HepG2 (cell line): Measurements from ENCODE around the gene VGF. TPM values are rescaled to one million over a fixed set of nuclear protein-coding genes. Genes with fewer than 3 reads are reported as not detected.

Source experiments
- KLF6 ChIP-seq: IDR thresholded peaks from 2 replicates; pipeline ENCODE4 v1.8.0; 2016; ENCODE audit warnings: missing biosample characterization, missing genetic modification reagents
- NFATC3 ChIP-seq: sonication (generic); formaldehyde crosslinking; IDR thresholded peaks from 2 replicates; pipeline ENCODE4 v1.5.1; 2020; ENCODE audit warnings: mild to moderate bottlenecking, missing genetic modification reagents
- THAP7 ChIP-seq: sonication (generic); formaldehyde crosslinking; IDR thresholded peaks from 2 replicates; pipeline ENCODE4 v1.8.1; 2023; ENCODE audit warnings: mild to moderate bottlenecking, missing genetic modification reagents
- TOE1 ChIP-seq: sonication (generic); formaldehyde crosslinking; IDR thresholded peaks from 2 replicates; pipeline ENCODE4 v1.4.0; 2020; ENCODE audit warnings: mild to moderate bottlenecking, missing genetic modification reagents
- TSC22D2 ChIP-seq: sonication (generic); formaldehyde crosslinking; IDR thresholded peaks from 2 replicates; pipeline ENCODE4 v1.5.1; 2020; ENCODE audit warnings: missing genetic modification reagents, mild to moderate bottlenecking, borderline replicate concordance
- XBP1 ChIP-seq: sonication (generic); formaldehyde crosslinking; IDR thresholded peaks from 2 replicates; pipeline ENCODE4 v1.5.0; 2020; ENCODE audit warnings: missing genetic modification reagents
- ZMYM4 ChIP-seq: sonication (generic); formaldehyde crosslinking; IDR thresholded peaks from 2 replicates; pipeline ENCODE4 v1.8.1; 2023; ENCODE audit warnings: mild to moderate bottlenecking, missing genetic modification reagents
- ZNF142 ChIP-seq: sonication (generic); formaldehyde crosslinking; IDR thresholded peaks from 2 replicates; pipeline ENCODE4 v1.4.0; 2020; ENCODE audit warnings: missing genetic modification reagents
- ZNF143 ChIP-seq: sonication (generic); formaldehyde crosslinking; IDR thresholded peaks from 2 replicates; pipeline ENCODE4 v1.4.0; 2020; ENCODE audit warnings: missing genetic modification reagents
- ZNF296 ChIP-seq: sonication (generic); formaldehyde crosslinking; conservative IDR thresholded peaks from 2 replicates; pipeline ENCODE4 v1.5.0; 2020; ENCODE audit warnings: mild to moderate bottlenecking, missing genetic modification reagents
- ZNF3 ChIP-seq: IDR thresholded peaks from 2 replicates; pipeline ENCODE4 v1.7.0; 2017; ENCODE audit warnings: inconsistent platforms
- ZNF317 ChIP-seq: sonication (generic); formaldehyde crosslinking; IDR thresholded peaks from 2 replicates; pipeline ENCODE4 v1.5.0; 2020; ENCODE audit warnings: mild to moderate bottlenecking, missing genetic modification reagents
- ZSCAN21 ChIP-seq: sonication (generic); formaldehyde crosslinking; IDR thresholded peaks from 2 replicates; pipeline ENCODE4 v1.8.0; 2022; ENCODE audit warnings: mild to moderate bottlenecking, missing genetic modification reagents, moderate library complexity, borderline replicate concordance
- ZXDC ChIP-seq: sonication (generic); formaldehyde crosslinking; IDR thresholded peaks from 2 replicates; pipeline ENCODE4 v1.5.0; 2020; ENCODE audit warnings: mild to moderate bottlenecking, missing genetic modification reagents
- polyA plus RNA-seq, 8 experiments: library from polyadenylated mRNA; depleted of rRNA in 3 of 8; stranded (reverse) in 7 of 8; unstranded in 1 of 8; fragments of >200 nt; fragmentation: Illumina TruSeq in 4 of 8; extraction: Trizol in 4 of 8; gene quantifications; 2 replicates each; pipeline versions ENCODE4 v1.2.1 to v1.2.3, GENCODE V29; 2011 to 2016; ENCODE audit warnings: low read depth in 4 of 8, missing spikeins in 1 of 8, mixed read lengths in 1 of 8; ENCODE audit not compliant: insufficient read depth in 1 of 8
- total RNA-seq, 5 experiments: library from RNA; depleted of rRNA; stranded (reverse); fragments of >200 nt; fragmentation: Illumina TruSeq; extraction: Trizol; gene quantifications; 2 replicates each; pipeline ENCODE4 v1.2.3, GENCODE V29; 2016; ENCODE audit warnings: low read depth in 1 of 5
- TF ChIP-seq, protein P1 (sequence below): sonication (generic); formaldehyde crosslinking; IDR thresholded peaks from 2 replicates; pipeline ENCODE4 v1.9.0; 2022; ENCODE audit warnings: low read depth, missing genetic modification reagents

The VGF gene
- total and polyA plus RNA-seq, 2 of the 13 experiments (the other 11 are each of a cell fraction or from before 2014, with no cell fraction given) = 0.12 to 0.46 TPM

- TF ChIP-seq ZNF317 (CRISPR knock-in tag) (peak; percentile 72; the same call in 1 of the 2 replicates), TOE1 (no peak), THAP7 (CRISPR knock-in tag) (peak; percentile 70), ZNF142 (CRISPR knock-in tag) (no peak; the same call in 1 of the 2 replicates), ZSCAN21 (peak; percentile 85; the same call in 1 of the 2 replicates), XBP1 (CRISPR knock-in tag) (peak; percentile 13; the same call in 1 of the 2 replicates), ZNF296 (CRISPR knock-in tag) (no peak), TSC22D2 (no peak; the same call in 1 of the 2 replicates), ZNF3 (CRISPR knock-in tag) (no peak), KLF6 (peak; percentile 86), ZNF143 (CRISPR knock-in tag) (no peak; the same call in 1 of the 2 replicates), ZXDC (0 out of 2 replicates have a peak, but pooled peaks have one; percentile 11), NFATC3 (CRISPR knock-in tag) (no peak), ZMYM4 (CRISPR knock-in tag) (peak; percentile 80)
- TF ChIP-seq, protein P1, sequence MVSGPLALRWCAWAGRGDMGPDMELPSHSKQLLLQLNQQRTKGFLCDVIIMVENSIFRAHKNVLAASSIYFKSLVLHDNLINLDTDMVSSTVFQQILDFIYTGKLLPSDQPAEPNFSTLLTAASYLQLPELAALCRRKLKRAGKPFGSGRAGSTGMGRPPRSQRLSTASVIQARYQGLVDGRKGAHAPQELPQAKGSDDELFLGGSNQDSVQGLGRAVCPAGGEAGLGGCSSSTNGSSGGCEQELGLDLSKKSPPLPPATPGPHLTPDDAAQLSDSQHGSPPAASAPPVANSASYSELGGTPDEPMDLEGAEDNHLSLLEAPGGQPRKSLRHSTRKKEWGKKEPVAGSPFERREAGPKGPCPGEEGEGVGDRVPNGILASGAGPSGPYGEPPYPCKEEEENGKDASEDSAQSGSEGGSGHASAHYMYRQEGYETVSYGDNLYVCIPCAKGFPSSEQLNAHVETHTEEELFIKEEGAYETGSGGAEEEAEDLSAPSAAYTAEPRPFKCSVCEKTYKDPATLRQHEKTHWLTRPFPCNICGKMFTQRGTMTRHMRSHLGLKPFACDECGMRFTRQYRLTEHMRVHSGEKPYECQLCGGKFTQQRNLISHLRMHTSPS = peak; percentile 83; the same call in 1 of the 2 replicates
Measured at GRCh38 chr7:101126651-101127459, 38.5 kb downstream of the VGF start, which contains the start of gene SERPINE1 (continued).
